ENCODE results near the gene WARS2. TPM values are rescaled to one million over a fixed set of nuclear protein-coding genes. Genes with fewer than 3 reads are reported as not detected.
"Not testable (repeated sequence)": the region's sequence is repeated elsewhere in the genome, so short reads cannot be mapped to it uniquely, and the experiment has no call there.

WARS2 gene
- total RNA-seq, 4 donors from 2014 or later, result 5.8 to 12.6 (median 10.0) TPM

- no peaks in the 10 kb centered on the region for H3K36me3 ChIP-seq
- no peak overlapping the region for H3K27ac ChIP-seq (replicated peaks in 1 of 4)
- no peaks in the 10 kb centered on the region for H3K27me3 ChIP-seq
- peaks cover 0 to 3% (median 1%) of the 10 kb centered on the region in 4 donors for H3K4me1 ChIP-seq
- no peak overlapping the region for H3K4me3 ChIP-seq
- TF ChIP-seq CTCF (IDR thresholded peaks at IDR 0.05) (no peak), EP300 (IDR thresholded peaks at IDR 0.05) (no peak), POLR2AphosphoS5 (IDR thresholded peaks at IDR 0.05) (no peak), POLR2A (IDR thresholded peaks at IDR 0.05; ENCODE audit: low read depth) (no peak)
- DNase-seq (ENCODE audit: extremely low spot score), result no peak
- WGBS, result 98% methylated on average over 1 of the region's 1 CpG
- H3K9me3 ChIP-seq, result no peaks in the 10 kb centered on the region
- intact Hi-C loops (cut with DNase I), result no loop called here
Observed at GRCh38 chr1:119133987-119134386, 6.5 kb downstream of the WARS2 start.

DNA sequence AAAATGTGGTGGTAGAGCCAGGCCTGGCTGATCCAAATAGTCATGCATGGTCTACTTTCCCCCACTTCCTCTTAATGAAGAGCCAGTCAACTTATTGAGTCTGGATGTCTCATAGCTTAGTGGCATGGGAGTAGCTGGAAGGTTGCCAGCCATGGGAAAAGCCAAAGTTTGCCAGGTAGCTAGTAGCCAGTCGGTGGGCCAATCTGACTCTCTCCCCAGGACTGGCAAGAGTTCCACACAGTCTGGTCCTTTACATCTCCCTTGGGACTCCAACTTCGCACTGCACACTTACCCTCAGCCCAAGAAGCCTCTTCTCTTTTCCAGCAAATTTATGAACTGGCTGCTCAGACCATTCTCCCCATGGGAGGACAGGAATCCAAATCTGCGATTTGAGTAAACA lies 8.3 kb downstream of the WARS2 start:
- DNase-seq (ENCODE audit: extremely low spot score), result no peak
- no peaks in the 10 kb centered on the region for H3K36me3 ChIP-seq
- H3K27ac ChIP-seq (replicated peaks in 1 of 4), result no peak overlapping the region
- H3K9me3 ChIP-seq, result no peaks in the 10 kb centered on the region
- WGBS, result 87% methylated on average over 3 of the region's 3 CpGs
- no peaks in the 10 kb centered on the region for H3K4me1 ChIP-seq
- H3K27me3 ChIP-seq, result no peaks in the 10 kb centered on the region
- intact Hi-C loops (cut with DNase I), result no loop called here
- TF ChIP-seq EP300 (IDR thresholded peaks at IDR 0.05), result no peak
- no peak for TF ChIP-seq POLR2AphosphoS5 (IDR thresholded peaks at IDR 0.05)
- TF ChIP-seq POLR2A (IDR thresholded peaks at IDR 0.05; ENCODE audit: low read depth), result no peak
- no peak for TF ChIP-seq CTCF (IDR thresholded peaks at IDR 0.05)
- H3K4me3 ChIP-seq, result no peak overlapping the region

- Histone ChIP-seq H3K9me3 (peaks cover 0 to 6% (median 0%) of the 10 kb centered on the region in 4 donors), H3K4me1 (no peaks in the 10 kb centered on the region), H3K4me3 (no peak overlapping the region), H3K27me3 (no peaks in the 10 kb centered on the region), H3K36me3 (no peaks in the 10 kb centered on the region), H3K27ac (replicated peaks in 1 of 4) (no peak overlapping the region)
- TF ChIP-seq EP300 (IDR thresholded peaks at IDR 0.05) (no peak), CTCF (IDR thresholded peaks at IDR 0.05) (no peak), POLR2A (IDR thresholded peaks at IDR 0.05; ENCODE audit: low read depth) (no peak), POLR2AphosphoS5 (IDR thresholded peaks at IDR 0.05) (no peak)
- intact Hi-C loops (cut with DNase I), result no loop called here
- no peak for DNase-seq (ENCODE audit: extremely low spot score)
- WGBS, result 97% methylated on average over 1 of the region's 1 CpG
Observed at GRCh38 chr1:119125874-119126273, 14.6 kb downstream of the WARS2 start.

DNA sequence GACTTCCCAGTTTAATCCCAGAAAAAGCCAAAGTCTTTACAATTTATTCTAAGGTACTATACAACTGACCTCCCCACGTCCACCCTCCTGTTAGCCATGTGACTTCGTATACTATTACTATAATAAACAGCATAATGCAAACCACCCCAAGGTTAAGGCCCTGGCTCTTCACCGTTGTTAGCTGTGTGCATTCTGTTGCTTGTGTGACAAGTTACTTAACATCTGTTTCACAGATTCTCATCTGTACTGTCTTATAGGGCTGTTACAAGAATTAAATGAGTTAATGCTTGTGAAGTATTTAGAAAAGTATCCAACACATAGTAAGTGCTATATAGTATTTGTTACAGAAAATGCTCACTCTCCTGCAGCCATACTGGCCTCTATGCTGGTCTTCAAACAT lies 15.7 kb downstream of the WARS2 start:
- no peak for DNase-seq (ENCODE audit: extremely low spot score)
- Histone ChIP-seq H3K36me3 (no peaks in the 10 kb centered on the region), H3K9me3 (peaks cover 0 to 6% (median 0%) of the 10 kb centered on the region in 4 donors), H3K4me1 (no peaks in the 10 kb centered on the region), H3K4me3 (no peak overlapping the region), H3K27ac (replicated peaks in 1 of 4) (no peak overlapping the region), H3K27me3 (no peaks in the 10 kb centered on the region)
- WGBS, result 87% methylated on average over 3 of the region's 3 CpGs
- intact Hi-C loops (cut with DNase I), result no loop called here
- no peak for TF ChIP-seq CTCF (IDR thresholded peaks at IDR 0.05)
- TF ChIP-seq POLR2A (IDR thresholded peaks at IDR 0.05; ENCODE audit: low read depth), result no peak
- no peak for TF ChIP-seq POLR2AphosphoS5 (IDR thresholded peaks at IDR 0.05)

GRCh38 chr1:119121872-119122271 lies 18.6 kb downstream of the WARS2 start:
- H3K27ac ChIP-seq (replicated peaks in 1 of 4); H3K36me3 ChIP-seq; DNase-seq (ENCODE audit: extremely low spot score); H3K9me3 ChIP-seq; H3K4me3 ChIP-seq; intact Hi-C loops (cut with DNase I); H3K27me3 ChIP-seq; H3K4me1 ChIP-seq: not testable (repeated sequence)
- 95% methylated on average over 1 of the region's 1 CpG for WGBS
